A549 (cell line): Measurements from ENCODE around the gene CNOT10. TPM values are rescaled to one million over a fixed set of nuclear protein-coding genes. Genes with fewer than 3 reads are reported as not detected.

ENCODE experiments used
- ATAC-seq, 2 experiments: fragments of 200-7000 bp in 1 of 2; fragments of >200 bp in 1 of 2; cut with Nextera tagmentation in 1 of 2; cut with Tn5 transposase in 1 of 2; 3 replicates each; pipeline versions ENCODE4 v1.8.0 to v1.9.1; 2018 to 2020; ENCODE audit warnings: mild to moderate bottlenecking in 1 of 2, moderate library complexity in 1 of 2
- CTCF ChIA-PET: fragments of 300-600 bp; sonication (Branson Sonifier 250); formaldehyde crosslinking; extraction: SDS; loops from one replicate; lab custom pipeline; 2021; ENCODE audit warnings: antibody characterized with exemption, inconsistent platforms; lab: Yijun Ruan, JAX
- POLR2A ChIA-PET: fragments of 350-600 bp; formaldehyde crosslinking; extraction: SDS; loops from one replicate; lab custom pipeline; 2021; ENCODE audit warnings: antibody characterized with exemption, inconsistent platforms; lab: Yijun Ruan, JAX
- DNase-seq, 2 experiments: peaks; one replicate each; pipeline versions ENCODE4 v3.0.0 to v3.0.0-alpha.2; 2011 to 2016; ENCODE audit warnings: low read depth in 1 of 2, low spot score in 1 of 2
- FAIRE-seq: peaks from 2 replicates; lab custom pipeline; 2011; peaks lifted over from hg19 to GRCh38; lab: Jason Lieb, UNC
- H3K27ac ChIP-seq, 2 experiments: fragments of >200 bp; sonication (Bioruptor Twin); formaldehyde crosslinking; 3 replicates each; pipeline ENCODE4 v1.5.1; 2016 to 2017
- H3K4me1 ChIP-seq: fragments of >200 bp; sonication (Bioruptor Twin); formaldehyde crosslinking; 3 replicates; pipeline ENCODE4 v1.6.1; 2016
- H3K4me2 ChIP-seq: fragments of >200 bp; sonication (Bioruptor Twin); formaldehyde crosslinking; 3 replicates; pipeline ENCODE4 v1.6.1; 2016
- H3K4me3 ChIP-seq: fragments of >200 bp; sonication (Bioruptor Twin); formaldehyde crosslinking; 3 replicates; pipeline ENCODE4 v1.5.1; 2016
- H3K9me3 ChIP-seq: fragments of >200 bp; sonication (Bioruptor Twin); formaldehyde crosslinking; 3 replicates; pipeline ENCODE4 v1.6.1; 2016
- BHLHE40 ChIP-seq: IDR thresholded peaks from 2 replicates; pipeline ENCODE4 v1.6.1; 2012; ENCODE audit warnings: low read depth, low read length, inconsistent platforms
- CEBPB ChIP-seq, 2 experiments: fragments of >200 bp in 1 of 2; sonication (Bioruptor Twin) in 1 of 2; formaldehyde crosslinking in 1 of 2; IDR thresholded peaks; 2 replicates each; pipeline ENCODE4 v1.6.1; 2012 to 2016
- CHD2 ChIP-seq: fragments of 150-350 bp; IDR thresholded peaks from 2 replicates; pipeline ENCODE4 v1.6.1; 2014; ENCODE audit warnings: low read length; ENCODE audit not compliant: partially characterized antibody
- GATA3 ChIP-seq: IDR thresholded peaks from 2 replicates; pipeline ENCODE4 v1.6.1; 2012; ENCODE audit warnings: borderline replicate concordance
- HOXB5 ChIP-seq: fragments of 250-450 bp; sonication (Bioruptor Pico); IDR thresholded peaks from 2 replicates; pipeline ENCODE4 v1.5.0; 2020; ENCODE audit warnings: mild to moderate bottlenecking, moderate library complexity
- JUN ChIP-seq, 2 experiments: fragments of >200 bp; sonication (Bioruptor Twin); formaldehyde crosslinking; IDR thresholded peaks; 2 replicates in 1 of 2; 3 replicates in 1 of 2; pipeline ENCODE4 v1.6.1; 2016 to 2017
- MAFK ChIP-seq: fragments of 450-650 bp; IDR thresholded peaks from 2 replicates; pipeline ENCODE4 v1.6.1; 2014; ENCODE audit not compliant: partially characterized antibody
- PHF8 ChIP-seq: fragments of 200-600 bp; sonication (generic); IDR thresholded peaks from 2 replicates; pipeline ENCODE4 v1.6.1; 2016; ENCODE audit warnings: low read depth, mild to moderate bottlenecking, antibody characterized with exemption, moderate library complexity, borderline replicate concordance
- POLR2A ChIP-seq: IDR thresholded peaks from 2 replicates; pipeline ENCODE4 v1.6.1; 2012; ENCODE audit warnings: mild to moderate bottlenecking, low read length
- POLR2AphosphoS2 ChIP-seq: conservative IDR thresholded peaks from 2 replicates; pipeline ENCODE4 v1.6.1; 2012; ENCODE audit warnings: low read length, improper control_type of control experiment, inconsistent platforms
- RCOR1 ChIP-seq: fragments of 150-350 bp; IDR thresholded peaks from 2 replicates; pipeline ENCODE4 v1.6.1; 2014; ENCODE audit warnings: antibody characterized with exemption, low read length, low read depth
- RFX5 ChIP-seq: fragments of 450-650 bp; IDR thresholded peaks from 2 replicates; pipeline ENCODE4 v1.7.1; 2014; ENCODE audit warnings: antibody characterized with exemption, mild to moderate bottlenecking, moderate library complexity
- SREBF2 ChIP-seq: fragments of 450-650 bp; IDR thresholded peaks from 2 replicates; pipeline ENCODE4 v1.6.1; 2014; ENCODE audit warnings: mild to moderate bottlenecking, moderate library complexity
- TFCP2L1 ChIP-seq: fragments of 250-450 bp; sonication (Bioruptor Pico); IDR thresholded peaks from 2 replicates; pipeline ENCODE4 v1.5.0; 2021; ENCODE audit warnings: mild to moderate bottlenecking
- ZFP36 ChIP-seq: fragments of 450-650 bp; IDR thresholded peaks from 2 replicates; pipeline ENCODE4 v1.6.1; 2014; ENCODE audit warnings: borderline replicate concordance; ENCODE audit not compliant: partially characterized antibody
- ZSCAN20 ChIP-seq: fragments of 250-450 bp; sonication (Bioruptor Pico); IDR thresholded peaks from 2 replicates; pipeline ENCODE4 v1.8.0; 2022; ENCODE audit warnings: mild to moderate bottlenecking, moderate library complexity
- WGBS: methylation state at CpG from one replicate; pipeline ENCODE4 v1.1.6; 2017; ENCODE audit errors: missing lambda C conversion rate; 5-methylcytosine and 5-hydroxymethylcytosine counted together
- polyA minus RNA-seq: library from RNA; depleted of rRNA, polyadenylated mRNA; stranded (reverse); fragments of >200 nt; gene quantifications from 2 replicates; pipeline ENCODE4 v1.2.3, GENCODE V29; 2011; rRNA and poly(A)+ RNA removed
- polyA plus RNA-seq, 4 experiments: library from polyadenylated mRNA; depleted of rRNA in 3 of 4; stranded (reverse); fragments of >200 nt; fragmentation: RNase III in 1 of 4; extraction: RNeasy Plus Mini Kit Qiagen cat#74134 plus additional on column Dnase treatment in 1 of 4; gene quantifications; 2 replicates in 3 of 4; 3 replicates in 1 of 4; pipeline ENCODE4 v1.2.3, GENCODE V29; 2011 to 2017
- TF ChIP-seq, protein P1 (sequence below): fragments of >200 bp; sonication (Bioruptor Twin); formaldehyde crosslinking; IDR thresholded peaks from 3 replicates; pipeline ENCODE4 v1.5.1; 2016
- TF ChIP-seq, protein P2 (sequence below): IDR thresholded peaks from 2 replicates; pipeline ENCODE4 v1.6.1; 2012; ENCODE audit warnings: low read depth, borderline replicate concordance
- TF ChIP-seq, protein P3 (sequence below): IDR thresholded peaks from 2 replicates; pipeline ENCODE4 v1.6.1; 2012
- TF ChIP-seq, protein P4 (sequence below): fragments of 250-450 bp; sonication (Bioruptor Pico); IDR thresholded peaks from 2 replicates; pipeline ENCODE4 v1.5.0; 2021; ENCODE audit warnings: mild to moderate bottlenecking, moderate library complexity, borderline replicate concordance
- TF ChIP-seq, protein P5 (sequence below): fragments of >200 bp; sonication (Bioruptor Twin); formaldehyde crosslinking; IDR thresholded peaks from 3 replicates; pipeline ENCODE4 v1.6.1; 2016
- TF ChIP-seq, protein P6 (sequence below): IDR thresholded peaks from 2 replicates; pipeline ENCODE4 v1.6.1; 2012

CNOT10 gene, protein sequence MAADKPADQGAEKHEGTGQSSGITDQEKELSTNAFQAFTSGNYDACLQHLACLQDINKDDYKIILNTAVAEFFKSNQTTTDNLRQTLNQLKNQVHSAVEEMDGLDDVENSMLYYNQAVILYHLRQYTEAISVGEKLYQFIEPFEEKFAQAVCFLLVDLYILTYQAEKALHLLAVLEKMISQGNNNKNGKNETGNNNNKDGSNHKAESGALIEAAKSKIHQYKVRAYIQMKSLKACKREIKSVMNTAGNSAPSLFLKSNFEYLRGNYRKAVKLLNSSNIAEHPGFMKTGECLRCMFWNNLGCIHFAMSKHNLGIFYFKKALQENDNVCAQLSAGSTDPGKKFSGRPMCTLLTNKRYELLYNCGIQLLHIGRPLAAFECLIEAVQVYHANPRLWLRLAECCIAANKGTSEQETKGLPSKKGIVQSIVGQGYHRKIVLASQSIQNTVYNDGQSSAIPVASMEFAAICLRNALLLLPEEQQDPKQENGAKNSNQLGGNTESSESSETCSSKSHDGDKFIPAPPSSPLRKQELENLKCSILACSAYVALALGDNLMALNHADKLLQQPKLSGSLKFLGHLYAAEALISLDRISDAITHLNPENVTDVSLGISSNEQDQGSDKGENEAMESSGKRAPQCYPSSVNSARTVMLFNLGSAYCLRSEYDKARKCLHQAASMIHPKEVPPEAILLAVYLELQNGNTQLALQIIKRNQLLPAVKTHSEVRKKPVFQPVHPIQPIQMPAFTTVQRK
- polyA plus RNA-seq (2011; rRNA removed) (38.7 and 43.2 TPM in 2 replicates), polyA plus RNA-seq (2017; fragmentation: RNase III; extraction: RNeasy Plus Mini Kit Qiagen cat#74134 plus additional on column Dnase treatment) (23.6 to 28.7 TPM (median 25.6 TPM) in 3 replicates), polyA minus RNA-seq (25.5 and 26.6 TPM in 2 replicates)
- 21.5 and 25.6 TPM in 2 replicates for polyA plus RNA-seq (2012; cell fraction: cytosol; rRNA removed)
- polyA plus RNA-seq (2012; cell fraction: nucleus; rRNA removed): 16.0 and 27.5 TPM in 2 replicates

DNA sequence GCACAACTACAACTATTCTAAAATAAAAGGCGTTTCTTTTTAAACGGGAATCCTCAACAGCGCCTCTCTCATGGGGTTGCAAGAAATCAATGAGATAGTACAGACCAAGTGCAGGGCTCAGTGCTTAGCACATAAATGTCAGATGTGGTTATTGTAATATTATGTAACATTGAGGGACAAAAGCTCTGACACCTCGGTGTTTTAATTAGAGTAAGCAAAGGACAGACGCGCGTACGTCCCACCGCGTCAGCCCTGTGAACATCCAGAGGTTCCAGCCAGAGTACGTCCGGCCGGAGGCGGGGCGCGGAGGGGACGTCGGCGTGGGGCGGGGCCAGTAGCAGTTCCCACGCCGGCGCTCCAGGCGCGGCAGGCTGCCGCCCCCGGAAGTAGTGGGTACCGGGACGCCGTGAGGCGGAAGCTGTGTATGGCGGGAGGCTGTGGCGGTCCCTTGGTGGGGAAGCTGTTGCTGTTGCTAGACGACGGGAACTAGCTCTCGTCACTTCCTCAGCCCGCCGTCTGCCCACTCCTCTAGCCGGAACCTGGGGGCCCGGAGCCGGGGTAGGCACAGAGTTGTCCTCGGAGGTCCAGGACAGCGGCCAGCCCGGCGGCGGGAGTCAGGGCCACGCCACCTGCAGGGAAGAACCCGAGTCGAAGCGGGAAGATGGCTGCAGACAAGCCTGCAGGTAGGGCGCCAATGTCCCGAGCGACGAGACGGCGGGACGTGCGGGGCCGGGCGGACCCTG lies at the start of gene CNOT10:
TSS of gene CNOT10 (plus strand) at position 389 of the 743 bp plus-strand sequence. CDS start at position 662, 273 bp downstream.
- 1% methylated on average over 35 of the region's 60 CpGs for WGBS
- peak; percentile 66 for TF ChIP-seq BHLHE40
- TF ChIP-seq POLR2A: peak; percentile 83
- TF ChIP-seq, protein P1, sequence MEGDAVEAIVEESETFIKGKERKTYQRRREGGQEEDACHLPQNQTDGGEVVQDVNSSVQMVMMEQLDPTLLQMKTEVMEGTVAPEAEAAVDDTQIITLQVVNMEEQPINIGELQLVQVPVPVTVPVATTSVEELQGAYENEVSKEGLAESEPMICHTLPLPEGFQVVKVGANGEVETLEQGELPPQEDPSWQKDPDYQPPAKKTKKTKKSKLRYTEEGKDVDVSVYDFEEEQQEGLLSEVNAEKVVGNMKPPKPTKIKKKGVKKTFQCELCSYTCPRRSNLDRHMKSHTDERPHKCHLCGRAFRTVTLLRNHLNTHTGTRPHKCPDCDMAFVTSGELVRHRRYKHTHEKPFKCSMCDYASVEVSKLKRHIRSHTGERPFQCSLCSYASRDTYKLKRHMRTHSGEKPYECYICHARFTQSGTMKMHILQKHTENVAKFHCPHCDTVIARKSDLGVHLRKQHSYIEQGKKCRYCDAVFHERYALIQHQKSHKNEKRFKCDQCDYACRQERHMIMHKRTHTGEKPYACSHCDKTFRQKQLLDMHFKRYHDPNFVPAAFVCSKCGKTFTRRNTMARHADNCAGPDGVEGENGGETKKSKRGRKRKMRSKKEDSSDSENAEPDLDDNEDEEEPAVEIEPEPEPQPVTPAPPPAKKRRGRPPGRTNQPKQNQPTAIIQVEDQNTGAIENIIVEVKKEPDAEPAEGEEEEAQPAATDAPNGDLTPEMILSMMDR: 0 out of 3 replicates have a peak, but pooled peaks have one; percentile 5
- TF ChIP-seq MAFK: no peak
- peak; percentile 29 for TF ChIP-seq CHD2
- peak; percentile 67; the same call in 1 of the 2 replicates for TF ChIP-seq GATA3
- TF ChIP-seq, protein P2, sequence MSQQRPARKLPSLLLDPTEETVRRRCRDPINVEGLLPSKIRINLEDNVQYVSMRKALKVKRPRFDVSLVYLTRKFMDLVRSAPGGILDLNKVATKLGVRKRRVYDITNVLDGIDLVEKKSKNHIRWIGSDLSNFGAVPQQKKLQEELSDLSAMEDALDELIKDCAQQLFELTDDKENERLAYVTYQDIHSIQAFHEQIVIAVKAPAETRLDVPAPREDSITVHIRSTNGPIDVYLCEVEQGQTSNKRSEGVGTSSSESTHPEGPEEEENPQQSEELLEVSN: peak; percentile 91
- no peak for TF ChIP-seq ZFP36
- TF ChIP-seq, protein P3, sequence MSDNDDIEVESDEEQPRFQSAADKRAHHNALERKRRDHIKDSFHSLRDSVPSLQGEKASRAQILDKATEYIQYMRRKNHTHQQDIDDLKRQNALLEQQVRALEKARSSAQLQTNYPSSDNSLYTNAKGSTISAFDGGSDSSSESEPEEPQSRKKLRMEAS: peak; percentile 87
- peak; percentile 82 for TF ChIP-seq TFCP2L1
- TF ChIP-seq, protein P4, sequence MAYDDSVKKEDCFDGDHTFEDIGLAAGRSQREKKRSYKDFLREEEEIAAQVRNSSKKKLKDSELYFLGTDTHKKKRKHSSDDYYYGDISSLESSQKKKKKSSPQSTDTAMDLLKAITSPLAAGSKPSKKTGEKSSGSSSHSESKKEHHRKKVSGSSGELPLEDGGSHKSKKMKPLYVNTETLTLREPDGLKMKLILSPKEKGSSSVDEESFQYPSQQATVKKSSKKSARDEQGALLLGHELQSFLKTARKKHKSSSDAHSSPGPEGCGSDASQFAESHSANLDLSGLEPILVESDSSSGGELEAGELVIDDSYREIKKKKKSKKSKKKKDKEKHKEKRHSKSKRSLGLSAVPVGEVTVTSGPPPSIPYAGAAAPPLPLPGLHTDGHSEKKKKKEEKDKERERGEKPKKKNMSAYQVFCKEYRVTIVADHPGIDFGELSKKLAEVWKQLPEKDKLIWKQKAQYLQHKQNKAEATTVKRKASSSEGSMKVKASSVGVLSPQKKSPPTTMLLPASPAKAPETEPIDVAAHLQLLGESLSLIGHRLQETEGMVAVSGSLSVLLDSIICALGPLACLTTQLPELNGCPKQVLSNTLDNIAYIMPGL: peak; percentile 93
- TF ChIP-seq PHF8: peak; percentile 51; the same call in 1 of the 2 replicates
- TF ChIP-seq JUN (IDR thresholded peaks at IDR 0.05): peak; percentile 40 to 84; a peak in 3 of 5 replicates
- no peak for TF ChIP-seq SREBF2
- TF ChIP-seq, protein P5, sequence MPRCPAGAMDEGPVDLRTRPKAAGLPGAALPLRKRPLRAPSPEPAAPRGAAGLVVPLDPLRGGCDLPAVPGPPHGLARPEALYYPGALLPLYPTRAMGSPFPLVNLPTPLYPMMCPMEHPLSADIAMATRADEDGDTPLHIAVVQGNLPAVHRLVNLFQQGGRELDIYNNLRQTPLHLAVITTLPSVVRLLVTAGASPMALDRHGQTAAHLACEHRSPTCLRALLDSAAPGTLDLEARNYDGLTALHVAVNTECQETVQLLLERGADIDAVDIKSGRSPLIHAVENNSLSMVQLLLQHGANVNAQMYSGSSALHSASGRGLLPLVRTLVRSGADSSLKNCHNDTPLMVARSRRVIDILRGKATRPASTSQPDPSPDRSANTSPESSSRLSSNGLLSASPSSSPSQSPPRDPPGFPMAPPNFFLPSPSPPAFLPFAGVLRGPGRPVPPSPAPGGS: peak; percentile 84
- ATAC-seq: peak; percentile 99

DNA sequence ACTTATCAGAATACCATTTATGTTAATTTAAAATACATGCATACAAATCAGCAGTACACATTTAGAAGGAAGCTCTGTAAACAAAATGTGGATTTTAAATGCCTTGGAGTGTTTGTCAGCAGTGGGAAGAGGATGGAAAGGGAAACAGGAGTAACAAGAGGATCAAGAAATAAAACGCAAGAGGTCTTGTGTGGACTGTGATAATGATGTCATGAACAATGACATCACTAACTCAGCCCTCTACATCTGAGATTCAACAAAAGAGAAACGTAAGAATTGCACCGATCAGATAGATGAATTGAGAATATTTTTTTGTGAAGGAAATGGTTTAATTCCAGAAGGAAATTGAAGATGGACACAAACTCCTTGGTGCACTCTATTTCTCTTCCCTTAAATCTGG lies 44.0 kb upstream of the CNOT10 start:
- H3K4me2 ChIP-seq: no peak overlapping the region
- H3K9me3 ChIP-seq: no peaks in the 10 kb centered on the region
- WGBS: 40% methylated on average over 3 of the region's 3 CpGs
- no peak overlapping the region for H3K27ac ChIP-seq
- no peaks in the 10 kb centered on the region for H3K4me1 ChIP-seq
- no peak for TF ChIP-seq CEBPB (IDR thresholded peaks at IDR 0.05)
- TF ChIP-seq RCOR1: no peak
- no peak for TF ChIP-seq RFX5
- no peak for TF ChIP-seq POLR2AphosphoS2
- no peak for TF ChIP-seq HOXB5
- no peak for TF ChIP-seq ZSCAN20
- TF ChIP-seq, protein P6, sequence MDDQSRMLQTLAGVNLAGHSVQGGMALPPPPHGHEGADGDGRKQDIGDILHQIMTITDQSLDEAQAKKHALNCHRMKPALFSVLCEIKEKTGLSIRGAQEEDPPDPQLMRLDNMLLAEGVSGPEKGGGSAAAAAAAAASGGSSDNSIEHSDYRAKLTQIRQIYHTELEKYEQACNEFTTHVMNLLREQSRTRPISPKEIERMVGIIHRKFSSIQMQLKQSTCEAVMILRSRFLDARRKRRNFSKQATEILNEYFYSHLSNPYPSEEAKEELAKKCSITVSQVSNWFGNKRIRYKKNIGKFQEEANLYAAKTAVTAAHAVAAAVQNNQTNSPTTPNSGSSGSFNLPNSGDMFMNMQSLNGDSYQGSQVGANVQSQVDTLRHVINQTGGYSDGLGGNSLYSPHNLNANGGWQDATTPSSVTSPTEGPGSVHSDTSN: no peak
- CTCF ChIA-PET: no interaction called here
- ATAC-seq: no peak
- POLR2A ChIA-PET: no interaction called here
- FAIRE-seq: no peak
- DNase-seq: no peak
- H3K4me3 ChIP-seq: no peak overlapping the region

More for the DNA sequence above, at the start of gene CNOT10:
- CTCF ChIA-PET: interaction anchor here (0.6 to 5.3 kb wide), 7 partner anchors 10 to 174 kb away, joined by 3 to 19 read pairs (median 4); no protein-coding TSS in a partner anchor
- DNase-seq: peak; percentile 90 to 94
- Histone ChIP-seq H3K4me1 (peaks cover 18% of the 10 kb centered on the region), H3K4me3 (peak within 1 kb of the TSS; percentile 77), H3K4me2 (peak within 1 kb of the TSS; percentile 84), H3K27ac (peak within 1 kb of the TSS; percentile 85 to 93), H3K9me3 (no peaks in the 10 kb centered on the region)
- FAIRE-seq: no peak
- POLR2A ChIA-PET: interaction anchor here (0.7 to 1.0 kb wide), 6 partner anchors 10 to 172 kb away, joined by 3 to 4 read pairs (median 3); partner anchors contain the start of gene DYNC1LI1
